ENCODE data around the gene METAP1D. TPM values are rescaled to one million over a fixed set of nuclear protein-coding genes. Genes with fewer than 3 reads are reported as not detected.

Gene METAP1D
- total RNA-seq, 1 experiment from 2014 or later = 5.2 TPM

GRCh38 chr2:172079838-172080640 is 80.3 kb downstream of the METAP1D start:
- DNase-seq = no peak
- H3K27ac Mint-ChIP-seq = no peak overlapping the region

More at GRCh38 chr2:172079838-172080640, 80.3 kb downstream of the METAP1D start:
- H2BK15ac ChIP-seq (ENCODE audit: low read depth, low read length) = no peak overlapping the region
- H4K5ac ChIP-seq (ENCODE audit: insufficient read length, low read depth, low read length) = no peak overlapping the region
- H3K27me3 ChIP-seq (ENCODE audit: insufficient read depth, low read length) = peaks cover 61% of the 10 kb centered on the region
- peaks cover 10% of the 10 kb centered on the region for H3K23me2 ChIP-seq (ENCODE audit: insufficient read length, low read depth, low read length, poor library complexity, severe bottlenecking)
- no peaks in the 10 kb centered on the region for H3K79me1 ChIP-seq (ENCODE audit: insufficient read depth, low read depth, low read length, poor library complexity, severe bottlenecking)
- no peak overlapping the region for H2AK5ac ChIP-seq (ENCODE audit: insufficient read length, low read length)
- H3K14ac ChIP-seq (ENCODE audit: insufficient read depth, low read length) = no peak overlapping the region
- no peaks in the 10 kb centered on the region for H3K9me3 ChIP-seq (ENCODE audit: control insufficient read depth, low read depth, low read length)
- no peak for TF ChIP-seq CTCF (conservative IDR thresholded peaks at IDR 0.05)
- H2AFZ ChIP-seq (ENCODE audit: low read length) = no peak overlapping the region
- H3K4me2 ChIP-seq (ENCODE audit: insufficient read depth, insufficient read length, low read length) = peak overlapping the region; percentile 6
- Mint-ChIP-seq H3K4me3 (peak overlapping the region; percentile 14 to 64; a peak in 3 of 5 replicates), H3K4me1 (peaks cover 20 to 33% of the 10 kb centered on the region in 2 experiments), H3K27me3 (ENCODE audit: low read depth) (peaks cover 97% of the 10 kb centered on the region), H3K36me3 (ENCODE audit: insufficient read depth in 1 of 3, low read depth in 3 of 3) (no peaks in the 10 kb centered on the region), H3K9me3 (peaks cover 0 to 3% of the 10 kb centered on the region in 2 experiments; a peak in 2 of 5 replicates)
- no peak overlapping the region for H2BK12ac ChIP-seq (ENCODE audit: insufficient read length, low read depth, low read length)
- no peak overlapping the region for H3K27ac ChIP-seq (ENCODE audit: insufficient read length, low read depth, low read length)
- no peak overlapping the region for H2BK120ac ChIP-seq (ENCODE audit: low read depth, low read length, poor library complexity, severe bottlenecking)
- H3K79me2 ChIP-seq (ENCODE audit: insufficient read depth, low read length) = no peaks in the 10 kb centered on the region
- no peaks in the 10 kb centered on the region for H3K4me1 ChIP-seq (ENCODE audit: insufficient read depth, low read length)
- H3K56ac ChIP-seq (ENCODE audit: insufficient read length, low read depth, low read length) = no peak overlapping the region
- H2BK5ac ChIP-seq (ENCODE audit: insufficient read length, low read length) = no peak overlapping the region
- no peak overlapping the region for H3K4ac ChIP-seq (ENCODE audit: low read depth, low read length)
- H4K8ac ChIP-seq (replicated peaks; ENCODE audit: insufficient read length, low read depth, low read length) = no peak overlapping the region
- H4K20me1 ChIP-seq (ENCODE audit: control insufficient read depth, insufficient read depth, insufficient read length) = no peaks in the 10 kb centered on the region
- H3K18ac ChIP-seq (ENCODE audit: insufficient read length, low read depth, low read length) = no peak overlapping the region
- no peak overlapping the region for H3T11ph ChIP-seq (ENCODE audit: low read length)
- H2BK20ac ChIP-seq (ENCODE audit: low read depth, low read length, poor library complexity, severe bottlenecking) = no peak overlapping the region
- no peak overlapping the region for H3K9ac ChIP-seq (ENCODE audit: extremely low read depth, insufficient read length, low read length)
- no peak overlapping the region for H4K91ac ChIP-seq (ENCODE audit: insufficient read length, low read depth, low read length)
- no peak overlapping the region for H3K23ac ChIP-seq (ENCODE audit: insufficient read length, low read depth, low read length)
- WGBS (ENCODE audit: extremely low coverage, insufficient read length, low lambda C conversion rate) = no CpG with 5 or more reads among the region's 38 CpGs
